A549 (cell line): Measurements from ENCODE around the gene HLA-DMA. TPM values are rescaled to one million over a fixed set of nuclear protein-coding genes. Genes with fewer than 3 reads are reported as not detected.

Experiments
- ATAC-seq, 2 experiments: fragments of 200-7000 bp in 1 of 2; fragments of >200 bp in 1 of 2; cut with Nextera tagmentation in 1 of 2; cut with Tn5 transposase in 1 of 2; 3 replicates each; pipeline versions ENCODE4 v1.8.0 to v1.9.1; 2018 to 2020; ENCODE audit warnings: mild to moderate bottlenecking in 1 of 2, moderate library complexity in 1 of 2
- CTCF ChIA-PET: fragments of 300-600 bp; sonication (Branson Sonifier 250); formaldehyde crosslinking; extraction: SDS; loops from one replicate; lab custom pipeline; 2021; ENCODE audit warnings: antibody characterized with exemption, inconsistent platforms; lab: Yijun Ruan, JAX
- POLR2A ChIA-PET: fragments of 350-600 bp; formaldehyde crosslinking; extraction: SDS; loops from one replicate; lab custom pipeline; 2021; ENCODE audit warnings: antibody characterized with exemption, inconsistent platforms; lab: Yijun Ruan, JAX
- DNase-seq, 2 experiments: peaks; one replicate each; pipeline versions ENCODE4 v3.0.0 to v3.0.0-alpha.2; 2011 to 2016; ENCODE audit warnings: low read depth in 1 of 2, low spot score in 1 of 2
- FAIRE-seq: peaks from 2 replicates; lab custom pipeline; 2011; peaks lifted over from hg19 to GRCh38; lab: Jason Lieb, UNC
- H3K27ac ChIP-seq, 2 experiments: fragments of >200 bp; sonication (Bioruptor Twin); formaldehyde crosslinking; 3 replicates each; pipeline ENCODE4 v1.5.1; 2016 to 2017
- H3K4me1 ChIP-seq: fragments of >200 bp; sonication (Bioruptor Twin); formaldehyde crosslinking; 3 replicates; pipeline ENCODE4 v1.6.1; 2016
- H3K4me2 ChIP-seq: fragments of >200 bp; sonication (Bioruptor Twin); formaldehyde crosslinking; 3 replicates; pipeline ENCODE4 v1.6.1; 2016
- H3K4me3 ChIP-seq: fragments of >200 bp; sonication (Bioruptor Twin); formaldehyde crosslinking; 3 replicates; pipeline ENCODE4 v1.5.1; 2016
- H3K9me3 ChIP-seq: fragments of >200 bp; sonication (Bioruptor Twin); formaldehyde crosslinking; 3 replicates; pipeline ENCODE4 v1.6.1; 2016
- BHLHE40 ChIP-seq: IDR thresholded peaks from 2 replicates; pipeline ENCODE4 v1.6.1; 2012; ENCODE audit warnings: low read depth, low read length, inconsistent platforms
- CHD2 ChIP-seq: fragments of 150-350 bp; IDR thresholded peaks from 2 replicates; pipeline ENCODE4 v1.6.1; 2014; ENCODE audit warnings: low read length; ENCODE audit not compliant: partially characterized antibody
- EHF ChIP-seq: fragments of 250-450 bp; sonication (Bioruptor Pico); IDR thresholded peaks from 2 replicates; pipeline ENCODE4 v1.5.0; 2020; ENCODE audit warnings: mild to moderate bottlenecking
- EHMT2 ChIP-seq: fragments of 200-600 bp; sonication (generic); IDR thresholded peaks from 2 replicates; pipeline ENCODE4 v1.6.1; 2016; ENCODE audit warnings: antibody characterized with exemption, low read depth, mild to moderate bottlenecking, moderate library complexity
- FOSB ChIP-seq: fragments of 250-450 bp; sonication (Bioruptor Pico); IDR thresholded peaks from 2 replicates; pipeline ENCODE4 v1.5.0; 2020; ENCODE audit warnings: mild to moderate bottlenecking, moderate library complexity
- FOSL2 ChIP-seq, 2 experiments: fragments of 450-650 bp in 1 of 2; fragments of >200 bp in 1 of 2; sonication (Bioruptor Twin) in 1 of 2; formaldehyde crosslinking; IDR thresholded peaks; 2 replicates each; pipeline versions ENCODE4 v1.5.0 to v1.6.1; 2016 to 2020; ENCODE audit warnings: mild to moderate bottlenecking in 1 of 2, moderate library complexity in 1 of 2
- FOXS1 ChIP-seq: fragments of 250-450 bp; sonication (Bioruptor Pico); IDR thresholded peaks from 2 replicates; pipeline ENCODE4 v1.5.0; 2020; ENCODE audit warnings: mild to moderate bottlenecking, moderate library complexity
- GATA3 ChIP-seq: IDR thresholded peaks from 2 replicates; pipeline ENCODE4 v1.6.1; 2012; ENCODE audit warnings: borderline replicate concordance
- HEYL ChIP-seq: fragments of 250-450 bp; sonication (Bioruptor Pico); IDR thresholded peaks from 2 replicates; pipeline ENCODE4 v1.8.0; 2021; ENCODE audit warnings: mild to moderate bottlenecking, moderate library complexity
- HOXB5 ChIP-seq: fragments of 250-450 bp; sonication (Bioruptor Pico); IDR thresholded peaks from 2 replicates; pipeline ENCODE4 v1.5.0; 2020; ENCODE audit warnings: mild to moderate bottlenecking, moderate library complexity
- JUN ChIP-seq, 2 experiments: fragments of >200 bp; sonication (Bioruptor Twin); formaldehyde crosslinking; IDR thresholded peaks; 2 replicates in 1 of 2; 3 replicates in 1 of 2; pipeline ENCODE4 v1.6.1; 2016 to 2017
- JUNB ChIP-seq: fragments of >200 bp; sonication (Bioruptor Twin); formaldehyde crosslinking; IDR thresholded peaks from 2 replicates; pipeline ENCODE4 v1.6.1; 2016
- KDM1A ChIP-seq: fragments of 200-600 bp; sonication (generic); IDR thresholded peaks from 2 replicates; pipeline ENCODE4 v1.6.1; 2016; ENCODE audit warnings: low read depth, mild to moderate bottlenecking
- MAFK ChIP-seq: fragments of 450-650 bp; IDR thresholded peaks from 2 replicates; pipeline ENCODE4 v1.6.1; 2014; ENCODE audit not compliant: partially characterized antibody
- MYC ChIP-seq: IDR thresholded peaks from 2 replicates; pipeline ENCODE4 v1.6.1; 2012; ENCODE audit warnings: mild to moderate bottlenecking, inconsistent platforms, low read length, improper control_type of control experiment, borderline replicate concordance
- NFE2L2 ChIP-seq: fragments of 150-350 bp; conservative IDR thresholded peaks from 2 replicates; pipeline ENCODE4 v1.6.1; 2014; ENCODE audit warnings: low read length
- NR3C1 ChIP-seq: fragments of >200 bp; sonication (Bioruptor Twin); formaldehyde crosslinking; IDR thresholded peaks from 3 replicates; pipeline ENCODE4 v1.6.1; 2017
- PHF8 ChIP-seq: fragments of 200-600 bp; sonication (generic); IDR thresholded peaks from 2 replicates; pipeline ENCODE4 v1.6.1; 2016; ENCODE audit warnings: low read depth, mild to moderate bottlenecking, antibody characterized with exemption, moderate library complexity, borderline replicate concordance
- POLR2AphosphoS2 ChIP-seq: conservative IDR thresholded peaks from 2 replicates; pipeline ENCODE4 v1.6.1; 2012; ENCODE audit warnings: low read length, improper control_type of control experiment, inconsistent platforms
- RAD21 ChIP-seq, 2 experiments: fragments of >200 bp in 1 of 2; sonication (Bioruptor Twin) in 1 of 2; formaldehyde crosslinking in 1 of 2; IDR thresholded peaks in 1 of 2; conservative IDR thresholded peaks in 1 of 2; 2 replicates in 1 of 2; 3 replicates in 1 of 2; pipeline ENCODE4 v1.6.1; 2012 to 2018; ENCODE audit warnings: inconsistent platforms in 1 of 2
- RCOR1 ChIP-seq: fragments of 150-350 bp; IDR thresholded peaks from 2 replicates; pipeline ENCODE4 v1.6.1; 2014; ENCODE audit warnings: antibody characterized with exemption, low read length, low read depth
- SMC3 ChIP-seq: fragments of >200 bp; sonication (Bioruptor Twin); formaldehyde crosslinking; IDR thresholded peaks from 3 replicates; pipeline ENCODE4 v1.6.1; 2018; ENCODE audit warnings: inconsistent platforms
- SREBF2 ChIP-seq: fragments of 450-650 bp; IDR thresholded peaks from 2 replicates; pipeline ENCODE4 v1.6.1; 2014; ENCODE audit warnings: mild to moderate bottlenecking, moderate library complexity
- TP53 ChIP-seq: fragments of 250-450 bp; sonication (Bioruptor Pico); IDR thresholded peaks from 2 replicates; pipeline ENCODE4 v1.5.0; 2021; ENCODE audit warnings: mild to moderate bottlenecking, moderate library complexity
- ZC3H11A ChIP-seq: fragments of 450-650 bp; IDR thresholded peaks from 2 replicates; pipeline ENCODE4 v1.6.1; 2014; ENCODE audit warnings: antibody characterized with exemption, mild to moderate bottlenecking
- ZFP36 ChIP-seq: fragments of 450-650 bp; IDR thresholded peaks from 2 replicates; pipeline ENCODE4 v1.6.1; 2014; ENCODE audit warnings: borderline replicate concordance; ENCODE audit not compliant: partially characterized antibody
- ZSCAN20 ChIP-seq: fragments of 250-450 bp; sonication (Bioruptor Pico); IDR thresholded peaks from 2 replicates; pipeline ENCODE4 v1.8.0; 2022; ENCODE audit warnings: mild to moderate bottlenecking, moderate library complexity
- WGBS: methylation state at CpG from one replicate; pipeline ENCODE4 v1.1.6; 2017; ENCODE audit errors: missing lambda C conversion rate; 5-methylcytosine and 5-hydroxymethylcytosine counted together
- polyA plus RNA-seq, 4 experiments: library from polyadenylated mRNA; depleted of rRNA in 3 of 4; stranded (reverse); fragments of >200 nt; fragmentation: RNase III in 1 of 4; extraction: RNeasy Plus Mini Kit Qiagen cat#74134 plus additional on column Dnase treatment in 1 of 4; gene quantifications; 2 replicates in 3 of 4; 3 replicates in 1 of 4; pipeline ENCODE4 v1.2.3, GENCODE V29; 2011 to 2017
- TF ChIP-seq, protein P1 (sequence below): IDR thresholded peaks from 2 replicates; pipeline ENCODE4 v1.6.1; 2012
- TF ChIP-seq, protein P2 (sequence below): fragments of 450-650 bp; IDR thresholded peaks from 2 replicates; pipeline ENCODE4 v1.6.1; 2014; ENCODE audit warnings: antibody characterized with exemption
- TF ChIP-seq, protein P3 (sequence below): fragments of 150-350 bp; IDR thresholded peaks from 2 replicates; pipeline ENCODE4 v1.6.1; 2014; ENCODE audit warnings: low read depth, mild to moderate bottlenecking, low read length
- TF ChIP-seq, protein P4 (sequence below): fragments of 250-450 bp; sonication (Bioruptor Pico); IDR thresholded peaks from 2 replicates; pipeline ENCODE4 v1.5.0; 2020; ENCODE audit warnings: low read depth, mild to moderate bottlenecking, moderate library complexity

The HLA-DMA gene
- polyA plus RNA-seq, 2 of the 4 experiments (the other 2 are of a cell fraction): 2.5 to 5.6 TPM

DNA sequence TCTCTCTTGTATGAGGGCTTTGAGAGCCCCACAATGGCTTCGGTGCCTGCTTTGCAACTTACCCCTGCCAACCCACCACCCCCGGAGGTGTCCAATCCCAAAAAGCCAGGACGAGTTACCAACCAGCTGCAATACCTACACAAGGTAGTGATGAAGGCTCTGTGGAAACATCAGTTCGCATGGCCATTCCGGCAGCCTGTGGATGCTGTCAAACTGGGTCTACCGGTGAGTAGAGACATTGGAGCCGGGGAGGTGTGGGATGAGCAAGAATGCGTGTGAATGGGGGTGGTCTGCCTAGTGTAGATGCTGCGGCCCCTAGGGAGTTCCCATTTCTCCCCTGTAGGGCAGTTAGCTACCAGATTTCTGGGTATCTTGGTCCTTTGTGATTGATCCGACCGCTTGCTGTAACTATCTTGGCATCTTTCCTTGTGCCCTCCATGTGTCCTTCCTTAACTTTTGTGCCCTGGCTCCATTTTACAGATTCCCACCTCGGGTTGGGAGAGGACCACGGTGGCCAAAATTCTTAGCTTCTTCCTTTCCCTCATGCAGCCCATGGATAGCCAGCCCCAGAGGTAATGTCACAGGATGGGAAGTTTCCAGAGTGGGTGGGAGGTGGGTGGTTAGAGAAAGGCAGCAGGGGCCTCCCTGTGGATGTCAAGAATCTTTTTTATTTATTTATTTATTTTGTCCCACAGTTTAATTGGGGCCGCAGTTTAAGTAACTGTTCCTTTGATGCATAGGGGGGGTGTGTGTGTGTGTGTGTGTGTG lies 21.8 kb upstream of the HLA-DMA start:
- peak overlapping the region; percentile 72 for H3K4me3 ChIP-seq
- WGBS: 3% methylated on average over 14 of the region's 14 CpGs
- no peaks in the 10 kb centered on the region for H3K9me3 ChIP-seq
- FAIRE-seq (no peak), ATAC-seq (no peak), DNase-seq (no peak)
- peak overlapping the region; percentile 83 for H3K4me2 ChIP-seq
- TF ChIP-seq RCOR1 (no peak), JUN (IDR thresholded peaks at IDR 0.05) (peak in 1 of 2 experiments; percentile 31; a peak in 1 of 5 replicates)
- H3K27ac ChIP-seq: peak overlapping the region in 1 of 2 experiments; percentile 93; a peak in 2 of 6 replicates
- ChIA-PET POLR2A (interaction anchor here (0.7 to 4.5 kb wide), 4 partner anchors 10 to 85 kb away, joined by 3 to 47 read pairs (median 6); partner anchors contain the start of gene HLA-DMA), CTCF (interaction anchor here (1.0 to 4.8 kb wide), 6 partner anchors 8 to 136 kb away, joined by 3 to 52 read pairs (median 4); partner anchors contain the start of genes HLA-DMA and TAP2)
- peaks cover 39% of the 10 kb centered on the region for H3K4me1 ChIP-seq

DNA sequence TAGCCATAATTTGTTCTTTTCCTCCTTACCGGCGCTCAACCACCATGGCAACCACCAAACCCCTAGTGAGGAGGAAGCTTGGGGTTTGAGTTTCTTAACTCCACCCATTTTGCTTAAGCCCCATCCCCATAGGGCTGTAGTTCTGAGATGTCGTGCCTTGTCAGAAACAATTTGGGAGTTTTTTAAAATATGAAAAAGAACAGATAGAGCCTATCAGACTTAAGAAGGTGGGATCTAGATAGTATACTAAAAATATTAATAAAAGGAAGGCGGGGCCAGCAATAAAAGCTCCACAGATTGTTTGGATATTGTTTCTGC lies 21.1 kb upstream of the HLA-DMA start:
- FAIRE-seq: no peak
- peak overlapping the region; percentile 75 to 93; a peak in 5 of 6 replicates for H3K27ac ChIP-seq
- POLR2A ChIA-PET: interaction anchor here (0.7 to 4.5 kb wide), 4 partner anchors 10 to 84 kb away, joined by 3 to 47 read pairs (median 6); partner anchors contain the start of gene HLA-DMA

DNA sequence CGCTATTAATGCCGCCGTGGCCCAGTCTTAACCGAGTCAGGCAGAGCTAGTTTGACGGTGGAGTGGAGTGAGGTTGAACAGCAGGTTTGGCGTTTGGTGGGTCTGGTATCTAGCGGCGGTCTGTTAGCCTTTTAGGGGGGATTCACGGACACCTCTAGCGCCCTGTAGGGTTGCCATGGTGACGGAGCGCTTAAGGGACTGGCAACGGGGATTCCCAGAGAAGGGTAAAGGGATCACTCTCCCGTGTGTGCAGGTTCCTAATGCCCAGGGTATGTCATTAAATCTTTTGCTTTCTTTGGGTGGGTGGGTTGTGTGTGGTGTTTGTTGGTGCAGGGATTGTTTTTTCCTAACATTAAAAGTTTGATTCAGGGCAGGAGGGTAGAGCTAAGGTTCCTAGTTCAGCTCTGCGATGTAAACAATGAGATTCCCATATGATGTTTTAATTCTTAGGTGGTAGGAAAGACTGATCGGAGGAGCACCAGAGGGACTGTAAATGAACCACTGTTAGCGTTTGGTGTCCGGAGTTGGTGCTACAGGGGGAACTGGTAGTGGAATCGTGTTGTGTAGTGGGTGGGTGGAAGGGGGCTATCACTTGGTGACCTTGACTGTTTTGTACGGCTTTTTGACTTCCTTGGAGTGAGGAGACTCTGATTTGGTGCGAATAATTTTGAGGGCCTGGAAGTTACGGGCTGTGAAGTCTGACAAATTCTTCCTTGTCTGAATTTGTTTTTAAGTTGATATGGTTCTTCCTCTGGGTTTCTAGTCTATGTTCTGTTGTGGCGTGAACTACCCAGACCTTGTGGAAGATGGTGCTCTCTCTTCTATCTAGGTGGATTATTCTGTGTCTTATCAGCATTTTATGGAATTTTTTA lies 20.5 kb upstream of the HLA-DMA start:
- ChIA-PET POLR2A (interaction anchor here (0.7 to 5.0 kb wide), 7 partner anchors 9 to 778 kb away, joined by 3 to 127 read pairs (median 8); partner anchors contain the start of gene HLA-DMA), CTCF (interaction anchor here (1.0 to 4.8 kb wide), 5 partner anchors 9 to 87 kb away, joined by 3 to 52 read pairs (median 4); partner anchors contain the start of gene HLA-DMA)
- Histone ChIP-seq H3K4me1 (peaks cover 33% of the 10 kb centered on the region), H3K9me3 (no peaks in the 10 kb centered on the region), H3K4me3 (peak overlapping the region; percentile 72), H3K27ac (peak overlapping the region; percentile 75 to 93), H3K4me2 (peak overlapping the region; percentile 83)
- no peak for FAIRE-seq
- WGBS: 2% methylated on average over 17 of the region's 23 CpGs
- DNase-seq: peak in 1 of 2 experiments; percentile 43
- no peak for ATAC-seq
- TF ChIP-seq KDM1A (no peak; the same call in 1 of the 2 replicates), SREBF2 (no peak), FOXS1 (no peak), NR3C1 (no peak), RCOR1 (no peak), EHMT2 (no peak), CHD2 (no peak), ZSCAN20 (CRISPR knock-in tag) (no peak), GATA3 (no peak), EHF (no peak), HEYL (CRISPR knock-in tag) (no peak), ZC3H11A (no peak), BHLHE40 (no peak), FOSB (CRISPR knock-in tag) (no peak), ZFP36 (no peak), RAD21 (conservative IDR thresholded peaks at IDR 0.05 in 1 of 2, IDR thresholded peaks at IDR 0.05 in 1 of 2) (no peak)
- TF ChIP-seq, protein P1, sequence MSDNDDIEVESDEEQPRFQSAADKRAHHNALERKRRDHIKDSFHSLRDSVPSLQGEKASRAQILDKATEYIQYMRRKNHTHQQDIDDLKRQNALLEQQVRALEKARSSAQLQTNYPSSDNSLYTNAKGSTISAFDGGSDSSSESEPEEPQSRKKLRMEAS: no peak
- TF ChIP-seq, protein P2, sequence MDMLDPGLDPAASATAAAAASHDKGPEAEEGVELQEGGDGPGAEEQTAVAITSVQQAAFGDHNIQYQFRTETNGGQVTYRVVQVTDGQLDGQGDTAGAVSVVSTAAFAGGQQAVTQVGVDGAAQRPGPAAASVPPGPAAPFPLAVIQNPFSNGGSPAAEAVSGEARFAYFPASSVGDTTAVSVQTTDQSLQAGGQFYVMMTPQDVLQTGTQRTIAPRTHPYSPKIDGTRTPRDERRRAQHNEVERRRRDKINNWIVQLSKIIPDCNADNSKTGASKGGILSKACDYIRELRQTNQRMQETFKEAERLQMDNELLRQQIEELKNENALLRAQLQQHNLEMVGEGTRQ: no peak

More for the DNA sequence above, 21.1 kb upstream of the HLA-DMA start:
- TF ChIP-seq POLR2AphosphoS2 (no peak), HOXB5 (no peak), RCOR1 (no peak), NFE2L2 (no peak), MAFK (no peak), SMC3 (no peak), FOSL2 (IDR thresholded peaks at IDR 0.05) (no peak), FOSL2 (CRISPR knock-in tag; IDR thresholded peaks at IDR 0.05) (no peak), PHF8 (no peak), MYC (no peak), BHLHE40 (no peak), JUNB (no peak), TP53 (CRISPR knock-in tag) (no peak), NR3C1 (no peak), GATA3 (no peak)
- TF ChIP-seq, protein P3, sequence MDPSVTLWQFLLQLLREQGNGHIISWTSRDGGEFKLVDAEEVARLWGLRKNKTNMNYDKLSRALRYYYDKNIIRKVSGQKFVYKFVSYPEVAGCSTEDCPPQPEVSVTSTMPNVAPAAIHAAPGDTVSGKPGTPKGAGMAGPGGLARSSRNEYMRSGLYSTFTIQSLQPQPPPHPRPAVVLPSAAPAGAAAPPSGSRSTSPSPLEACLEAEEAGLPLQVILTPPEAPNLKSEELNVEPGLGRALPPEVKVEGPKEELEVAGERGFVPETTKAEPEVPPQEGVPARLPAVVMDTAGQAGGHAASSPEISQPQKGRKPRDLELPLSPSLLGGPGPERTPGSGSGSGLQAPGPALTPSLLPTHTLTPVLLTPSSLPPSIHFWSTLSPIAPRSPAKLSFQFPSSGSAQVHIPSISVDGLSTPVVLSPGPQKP: no peak
- TF ChIP-seq, protein P4, sequence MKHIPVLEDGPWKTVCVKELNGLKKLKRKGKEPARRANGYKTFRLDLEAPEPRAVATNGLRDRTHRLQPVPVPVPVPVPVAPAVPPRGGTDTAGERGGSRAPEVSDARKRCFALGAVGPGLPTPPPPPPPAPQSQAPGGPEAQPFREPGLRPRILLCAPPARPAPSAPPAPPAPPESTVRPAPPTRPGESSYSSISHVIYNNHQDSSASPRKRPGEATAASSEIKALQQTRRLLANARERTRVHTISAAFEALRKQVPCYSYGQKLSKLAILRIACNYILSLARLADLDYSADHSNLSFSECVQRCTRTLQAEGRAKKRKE (CRISPR knock-in tag): no peak
- 0% methylated on average over 4 of the region's 4 CpGs for WGBS
- Histone ChIP-seq H3K4me1 (peaks cover 36% of the 10 kb centered on the region), H3K9me3 (no peaks in the 10 kb centered on the region), H3K4me2 (peak overlapping the region; percentile 83), H3K4me3 (peak overlapping the region; percentile 72)
- DNase-seq (peak; percentile 48), ATAC-seq (no peak)
- CTCF ChIA-PET: interaction anchor here (1.0 to 4.8 kb wide), 4 partner anchors 11 to 136 kb away, joined by 3 to 52 read pairs (median 4); partner anchors contain the start of genes HLA-DMA and TAP2
